ENCODE data around the gene PSAPL1.

The PSAPL1 gene, protein sequence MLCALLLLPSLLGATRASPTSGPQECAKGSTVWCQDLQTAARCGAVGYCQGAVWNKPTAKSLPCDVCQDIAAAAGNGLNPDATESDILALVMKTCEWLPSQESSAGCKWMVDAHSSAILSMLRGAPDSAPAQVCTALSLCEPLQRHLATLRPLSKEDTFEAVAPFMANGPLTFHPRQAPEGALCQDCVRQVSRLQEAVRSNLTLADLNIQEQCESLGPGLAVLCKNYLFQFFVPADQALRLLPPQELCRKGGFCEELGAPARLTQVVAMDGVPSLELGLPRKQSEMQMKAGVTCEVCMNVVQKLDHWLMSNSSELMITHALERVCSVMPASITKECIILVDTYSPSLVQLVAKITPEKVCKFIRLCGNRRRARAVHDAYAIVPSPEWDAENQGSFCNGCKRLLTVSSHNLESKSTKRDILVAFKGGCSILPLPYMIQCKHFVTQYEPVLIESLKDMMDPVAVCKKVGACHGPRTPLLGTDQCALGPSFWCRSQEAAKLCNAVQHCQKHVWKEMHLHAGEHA

GRCh38 chr4:7434766-7435150, at the start of gene PSAPL1:
TSS of gene PSAPL1 (minus strand) at chr4:7434930. CDS start at chr4:7434879, 51 bp downstream.
- no peak for DNase-seq (ENCODE audit: low spot score)

DNA sequence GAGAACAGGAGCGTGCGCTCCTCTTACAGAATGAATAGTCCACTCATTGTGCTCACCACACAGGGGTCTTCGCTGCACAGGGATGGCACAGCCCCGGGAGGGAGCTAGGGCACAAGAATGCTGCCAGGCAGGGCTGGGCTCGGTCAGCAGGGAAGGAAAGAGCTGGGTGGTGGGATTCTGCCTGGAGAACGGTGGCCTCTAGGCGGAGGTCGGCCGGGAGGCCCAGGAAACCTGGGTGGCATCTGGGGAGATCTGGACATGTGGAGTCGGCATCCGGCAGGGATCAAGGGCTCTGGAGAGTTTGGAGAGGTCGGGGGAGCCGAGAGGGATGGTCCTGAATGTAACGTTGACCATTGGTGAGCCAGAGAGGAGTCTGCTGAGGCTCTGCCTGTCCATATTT, 46.5 kb upstream of the PSAPL1 start:
- DNase-seq (ENCODE audit: low spot score), result no peak

DNA sequence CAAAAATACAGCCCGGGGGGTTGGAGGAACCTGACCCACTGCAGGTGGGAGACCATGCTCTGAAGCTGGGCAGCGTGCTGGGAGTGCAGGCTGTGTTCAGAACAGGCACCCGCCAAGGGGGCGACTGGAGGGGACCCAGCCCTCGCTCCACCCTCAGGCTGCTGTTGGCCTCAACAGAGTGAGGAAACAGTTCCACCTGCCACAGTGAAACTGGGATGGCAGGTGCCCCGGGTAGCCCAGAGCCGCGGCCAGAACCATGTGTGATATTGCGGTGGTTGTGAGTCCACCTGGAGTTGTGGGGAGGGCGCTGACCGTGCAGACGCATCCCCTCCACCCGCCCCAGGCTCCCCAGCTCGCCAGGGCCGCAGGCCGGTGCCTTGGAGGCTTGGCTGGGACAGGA, 45.7 kb upstream of the PSAPL1 start:
- DNase-seq (ENCODE audit: low spot score), result no peak

DNA sequence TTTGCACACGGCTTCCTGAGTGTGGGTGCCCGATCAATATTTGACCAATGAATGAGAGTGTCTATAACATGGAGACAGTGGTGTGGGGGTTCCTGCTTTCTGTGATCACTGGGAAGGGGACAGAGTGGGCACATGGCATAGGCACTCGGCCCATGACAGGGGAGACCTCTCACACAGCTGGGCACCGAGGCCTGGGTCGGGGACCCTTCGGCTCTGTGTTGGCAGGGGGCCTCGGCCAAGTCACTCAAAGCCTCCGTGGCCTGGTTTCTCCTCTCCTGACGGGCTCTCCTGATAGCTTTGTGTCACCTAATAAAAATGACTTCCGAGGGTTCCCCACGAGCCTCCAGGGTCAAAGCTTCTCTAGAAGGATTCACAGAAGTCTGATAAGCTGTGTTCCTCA, 43.9 kb upstream of the PSAPL1 start:
- DNase-seq (ENCODE audit: low spot score), result no peak

GRCh38 chr4:7477695-7478094, 43.0 kb upstream of the PSAPL1 start:
- no peak for DNase-seq (ENCODE audit: low spot score)

- no peak for DNase-seq (ENCODE audit: low spot score)
Measured at GRCh38 chr4:7476820-7477219, 42.1 kb upstream of the PSAPL1 start.

DNA sequence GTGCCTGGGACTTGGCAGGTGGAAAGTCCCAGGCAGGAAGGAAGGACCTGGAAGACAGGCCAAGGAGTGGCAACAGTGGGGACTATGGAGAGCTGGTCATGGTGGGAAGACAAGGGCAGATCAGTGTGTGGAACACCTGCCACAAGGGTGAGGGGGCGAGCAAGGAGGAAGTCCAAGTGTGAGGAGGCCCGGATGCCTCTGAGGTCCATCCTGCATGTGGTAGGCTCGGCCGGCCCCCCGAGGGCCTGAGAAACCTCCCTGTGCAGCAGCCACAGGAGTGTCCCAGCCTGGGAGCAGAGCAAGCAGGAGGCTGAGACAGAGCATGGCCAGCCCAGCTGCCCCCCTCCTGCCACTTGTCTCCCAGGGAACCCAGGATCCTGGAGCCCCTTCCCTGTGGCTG, 40.5 kb upstream of the PSAPL1 start:
- no peak for DNase-seq (ENCODE audit: low spot score)

GRCh38 chr4:7474320-7474719, 39.6 kb upstream of the PSAPL1 start:
- no peak for DNase-seq (ENCODE audit: low spot score)

- no peak for DNase-seq (ENCODE audit: low spot score)
Measured at GRCh38 chr4:7473081-7473480, 38.4 kb upstream of the PSAPL1 start.

GRCh38 chr4:7472442-7473013, 37.8 kb upstream of the PSAPL1 start:
- no peak for DNase-seq (ENCODE audit: low spot score)

GRCh38 chr4:7470522-7471128, 35.9 kb upstream of the PSAPL1 start:
- DNase-seq (ENCODE audit: low spot score), result no peak

- DNase-seq (ENCODE audit: low spot score), result no peak
Measured at GRCh38 chr4:7470111-7470510, 35.4 kb upstream of the PSAPL1 start.

GRCh38 chr4:7469023-7469422, 34.3 kb upstream of the PSAPL1 start:
- DNase-seq (ENCODE audit: low spot score), result no peak

DNA sequence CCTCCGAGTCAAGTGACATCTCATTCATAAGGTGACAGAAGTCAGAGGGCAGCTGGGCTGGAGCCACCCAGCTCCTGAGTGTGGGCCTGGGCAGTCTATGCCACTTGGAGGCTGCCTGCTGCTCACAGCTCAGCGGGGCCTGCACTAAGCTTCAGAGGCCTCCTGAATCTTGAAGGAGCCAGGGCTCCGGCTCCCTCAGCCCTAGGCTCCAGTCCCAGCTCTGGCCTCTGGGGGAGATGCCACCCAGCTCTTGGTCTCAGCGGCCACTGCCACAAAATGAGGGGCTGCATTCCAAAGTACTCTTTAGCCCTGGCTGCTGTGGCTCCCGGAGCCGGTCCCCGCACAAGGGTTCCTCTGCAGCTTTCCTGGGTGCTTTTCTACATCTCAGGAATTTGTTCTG, 32.7 kb upstream of the PSAPL1 start:
- DNase-seq (ENCODE audit: low spot score), result no peak

- no peak for DNase-seq (ENCODE audit: low spot score)
Measured at GRCh38 chr4:7466904-7467303, 32.2 kb upstream of the PSAPL1 start.

DNA sequence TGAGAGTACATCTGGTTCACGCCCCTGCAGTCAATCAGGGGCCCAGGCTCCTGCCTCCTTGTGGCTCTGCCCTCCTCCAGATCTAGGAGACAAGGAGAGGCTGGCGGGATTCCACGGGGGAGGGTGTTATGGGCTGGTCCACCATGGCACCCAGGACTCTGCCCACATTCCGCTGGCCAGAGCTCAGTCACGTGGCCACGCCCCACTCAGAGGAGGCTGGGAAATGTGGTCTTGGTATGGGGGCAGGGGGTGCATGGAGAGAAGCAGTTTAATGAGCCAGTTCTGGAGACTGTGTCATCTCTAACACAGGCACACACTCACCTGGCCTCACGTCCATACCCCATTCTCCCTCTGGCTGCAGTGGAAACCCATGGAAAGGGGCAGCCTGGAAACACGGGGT, 31.5 kb upstream of the PSAPL1 start:
- DNase-seq (ENCODE audit: low spot score), result no peak

DNA sequence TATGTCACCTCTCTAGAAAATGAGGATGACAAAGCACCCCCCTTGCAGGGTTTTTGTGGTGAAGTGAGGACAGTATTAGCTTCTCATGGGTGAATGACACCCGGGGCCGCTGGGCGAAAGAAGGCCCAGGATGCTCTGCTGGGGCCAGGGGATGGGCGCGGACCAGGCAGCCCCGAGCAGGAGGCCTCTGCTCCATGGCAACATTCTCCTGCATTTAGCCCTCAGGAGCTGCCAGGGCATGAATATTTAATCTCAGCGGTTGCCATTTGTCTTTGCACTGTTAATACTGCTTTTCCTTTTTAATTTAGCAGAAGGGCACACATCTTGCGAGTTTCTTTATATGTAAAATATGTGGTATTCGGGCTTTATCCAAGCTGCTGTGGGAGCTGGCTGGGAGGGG, 30.3 kb upstream of the PSAPL1 start:
- DNase-seq (ENCODE audit: low spot score), result no peak

DNA sequence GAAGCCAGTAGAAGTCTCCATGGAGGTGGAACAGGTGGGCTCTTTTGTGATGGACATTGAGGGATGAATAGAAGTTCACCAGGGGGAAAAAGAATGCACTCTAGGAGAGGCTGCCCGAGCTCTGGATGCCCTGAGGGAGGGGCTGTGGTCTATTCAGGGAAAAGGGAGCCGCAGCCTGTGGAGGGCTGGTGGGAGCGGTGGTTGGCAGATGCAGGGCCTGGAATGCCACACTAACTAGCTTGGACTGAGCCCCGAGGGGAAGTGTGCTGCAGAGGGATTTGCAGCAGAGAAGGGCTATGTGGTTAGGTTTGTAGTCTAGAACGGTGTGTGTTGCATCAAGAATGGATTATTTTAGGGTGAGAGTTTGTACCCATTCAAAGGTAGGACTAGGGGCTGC, 29.5 kb upstream of the PSAPL1 start:
- DNase-seq (ENCODE audit: low spot score), result no peak

DNA sequence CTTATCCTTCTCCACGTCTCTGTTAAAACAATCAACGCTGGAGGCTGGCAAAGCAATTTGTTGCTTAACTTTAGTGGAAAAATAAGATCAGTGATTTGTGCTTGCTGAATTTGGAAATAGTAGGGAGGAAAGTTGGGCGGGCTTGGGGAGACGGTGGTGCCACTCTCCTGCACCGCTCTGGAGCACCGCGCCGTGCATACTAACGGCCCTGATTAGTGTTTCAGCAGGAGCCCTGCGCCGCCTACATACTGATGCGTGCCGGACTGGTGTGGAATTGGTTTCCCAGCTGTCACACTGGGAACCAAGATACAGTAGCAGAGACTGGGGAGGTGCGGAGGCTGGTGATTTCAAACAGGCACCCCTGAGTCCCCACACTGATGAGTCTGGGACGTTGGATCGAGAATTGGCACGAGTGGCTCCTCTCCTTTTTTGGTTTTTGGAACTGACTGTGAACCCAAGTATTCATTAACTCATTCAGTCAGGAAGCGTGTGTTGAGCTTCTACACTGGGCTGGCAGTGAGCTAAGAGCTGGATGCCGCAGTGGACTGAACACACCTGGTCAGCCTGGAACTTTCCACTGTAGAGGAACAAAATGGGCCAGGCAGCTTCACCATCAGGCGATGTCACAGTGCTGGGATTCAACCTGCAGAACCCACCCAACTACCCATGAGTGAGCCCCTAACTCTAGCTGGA, 29.0 kb upstream of the PSAPL1 start:
- DNase-seq (ENCODE audit: low spot score), result no peak

GRCh38 chr4:7462509-7462971, 27.8 kb upstream of the PSAPL1 start:
- no peak for DNase-seq (ENCODE audit: low spot score)

GRCh38 chr4:7461230-7461629, 26.5 kb upstream of the PSAPL1 start:
- DNase-seq (ENCODE audit: low spot score), result no peak

DNA sequence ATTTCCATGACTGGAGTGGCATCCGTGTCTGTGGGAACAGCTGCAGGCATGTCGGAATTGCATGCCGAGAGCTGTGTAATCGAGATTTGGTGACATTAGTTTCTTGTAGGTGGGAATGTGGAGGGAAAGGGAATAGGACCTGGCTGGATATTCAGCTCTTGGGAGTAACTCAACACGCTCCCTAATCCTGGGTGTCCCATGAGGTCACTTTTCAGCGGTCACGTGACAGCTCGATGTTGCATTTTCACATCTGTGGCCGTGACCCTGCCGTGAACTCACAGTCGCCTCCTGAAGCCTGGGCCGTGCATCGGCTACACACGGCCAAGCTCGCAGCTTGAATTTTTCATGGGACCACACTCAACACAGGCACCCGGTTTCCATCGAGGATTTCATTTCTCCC, 25.8 kb upstream of the PSAPL1 start:
- DNase-seq (ENCODE audit: low spot score), result no peak

DNA sequence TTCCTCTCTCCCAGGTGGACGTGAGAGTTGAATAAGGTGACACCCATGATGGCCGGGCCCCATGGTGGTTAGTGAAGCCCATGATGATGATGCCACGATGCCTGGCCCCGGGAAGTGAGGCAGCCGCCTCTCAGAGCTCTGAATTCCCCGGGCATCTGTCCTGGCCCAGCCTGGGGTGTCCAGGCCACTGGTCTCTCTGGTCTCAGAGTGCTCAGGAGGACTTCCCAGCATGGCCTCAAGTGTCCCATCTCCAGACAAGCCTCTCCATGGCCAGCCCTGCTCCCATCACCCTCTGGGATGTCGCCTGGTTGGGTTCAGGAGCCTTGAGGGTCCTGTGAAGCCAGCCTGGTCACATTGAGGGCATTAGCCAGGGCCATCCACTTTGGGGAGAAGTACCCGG, 24.7 kb upstream of the PSAPL1 start:
- no peak for DNase-seq (ENCODE audit: low spot score)

Data from CD4-positive, alpha-beta T cell treated with Interleukin-15 for 4 hours (primary cell).